Sigmoid colon (tissue), 7 donors: ENCODE measurements around the gene SNRNP200. TPM values are rescaled to one million over a fixed set of nuclear protein-coding genes. Genes with fewer than 3 reads are reported as not detected.

Experiments
- DNase-seq: peaks from one replicate; pipeline ENCODE4 v3.0.0-alpha.2; 2019
- H3K27ac ChIP-seq, 4 donors: fragments of 200-600 bp; sonication (generic); one replicate each; pipeline ENCODE4 v1.5.1; 2016 to 2019; ENCODE audit warnings: mild to moderate bottlenecking in 1 of 4
- H3K27me3 ChIP-seq, 3 donors: fragments of 200-600 bp; sonication (generic); one replicate each; pipeline ENCODE4 v1.5.1; 2019; ENCODE audit warnings: mild to moderate bottlenecking in 1 of 3
- H3K36me3 ChIP-seq, 4 donors: fragments of 200-600 bp; sonication (generic); one replicate each; pipeline ENCODE4 v1.5.1; 2016 to 2019
- H3K4me1 ChIP-seq, 4 donors: fragments of 200-600 bp; sonication (generic); one replicate each; pipeline ENCODE4 v1.5.1; 2017 to 2019
- H3K4me3 ChIP-seq, 4 donors: fragments of 200-600 bp; sonication (generic); one replicate each; pipeline ENCODE4 v1.5.1; 2017 to 2019; ENCODE audit warnings: mild to moderate bottlenecking in 2 of 4, moderate library complexity in 1 of 4
- H3K9me3 ChIP-seq, 4 donors: fragments of 200-600 bp in 3 of 4; sonication (generic) in 3 of 4; one replicate each; pipeline versions ENCODE4 v1.5.1 to v1.6.1; 2013 to 2019
- EP300 ChIP-seq, 4 donors: sonication (generic); formaldehyde crosslinking; IDR thresholded peaks; one replicate each; pipeline ENCODE4 v1.6.1; 2017; ENCODE audit warnings: antibody characterized with exemption in 4 of 4
- POLR2A ChIP-seq, 2 donors: fragments of 450-650 bp; IDR thresholded peaks; one replicate each; pipeline ENCODE4 v1.6.1; 2016; ENCODE audit warnings: antibody characterized with exemption in 2 of 2, mild to moderate bottlenecking in 2 of 2, moderate library complexity in 2 of 2
- POLR2AphosphoS5 ChIP-seq, 4 donors: sonication (generic); formaldehyde crosslinking; IDR thresholded peaks; one replicate each; pipeline ENCODE4 v1.6.1; 2017; ENCODE audit warnings: antibody characterized with exemption in 4 of 4
- WGBS, 2 donors: extraction: QIAGEN DNeasy Blood & Tissue Kit; methylation state at CpG; one replicate each; pipeline ENCODE4 v1.1.7; 2013; 5-methylcytosine and 5-hydroxymethylcytosine counted together
- intact Hi-C: fragments of 100-400 bp; cut with DNase I; formaldehyde crosslinking; loops from one replicate; pipeline ENCODE4 v1.15.1; 2023
- polyA plus RNA-seq, 3 donors: library from polyadenylated mRNA; stranded (reverse); fragments of 200-250 nt; gene quantifications; one replicate each; pipeline ENCODE4 v1.2.3, GENCODE V29; 2013
- total RNA-seq, 4 donors: library from RNA; depleted of rRNA; stranded (reverse); fragments of >200 nt; gene quantifications; one replicate each; pipeline ENCODE4 v1.1.0, GENCODE V29; 2016
- TF ChIP-seq, protein P1 (sequence below), 4 experiments: fragments of 450-650 bp in 3 of 4; fragments of 200-600 bp in 1 of 4; IDR thresholded peaks; one replicate each; pipeline ENCODE4 v1.5.1; 2016 to 2019; ENCODE audit warnings: antibody characterized with exemption in 4 of 4, mild to moderate bottlenecking in 3 of 4, moderate library complexity in 2 of 4
- donor health status: healthy with polysubstance abuse.
- donor health status: Bipolar disorder and iron deficiency.
- donor health status: healthy.

SNRNP200 gene
- total and polyA plus RNA-seq, 7 donors, result 26.8 to 86.5 (median 78.9) TPM

DNA sequence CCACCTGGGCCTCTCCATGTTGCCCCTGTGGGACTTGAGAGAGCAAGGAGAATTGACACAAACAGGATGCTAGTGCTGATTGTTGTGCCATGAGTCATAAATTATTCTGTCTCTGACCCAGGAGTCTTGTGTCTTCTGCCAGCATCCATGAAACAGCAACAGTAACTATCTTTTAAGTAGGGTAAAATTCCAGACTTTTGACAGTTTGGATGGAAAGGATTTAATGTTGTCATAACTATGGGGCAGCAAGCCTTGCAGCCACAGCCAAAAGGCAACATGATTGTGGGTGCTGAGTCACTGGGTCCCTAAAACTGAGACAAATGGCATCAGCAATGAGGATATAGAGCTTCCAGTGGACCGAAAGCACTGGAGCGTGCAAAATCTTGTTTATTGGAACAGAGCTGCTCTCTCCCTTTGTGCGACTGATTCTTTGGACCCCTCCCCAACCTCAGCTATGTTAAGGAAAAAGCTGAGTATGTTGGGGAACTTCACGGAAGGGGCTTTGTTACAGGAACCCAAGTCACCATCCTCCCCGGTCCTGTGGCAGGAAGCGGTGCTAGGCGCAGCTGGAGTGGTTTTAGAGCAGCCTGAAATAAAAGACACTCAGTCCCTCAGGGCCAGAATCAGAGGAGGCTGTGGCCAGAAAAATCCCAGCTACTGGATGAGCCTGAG, 10.2 kb upstream of the SNRNP200 start:
- no peak for DNase-seq
- H3K36me3 ChIP-seq, result no peaks in the 10 kb centered on the region
- intact Hi-C loops, result no loop called here
- peak overlapping the region in 1 of 4 donors; percentile 3 for H3K27ac ChIP-seq
- peaks cover 0 to 26% (median 17%) of the 10 kb centered on the region in 3 donors for H3K27me3 ChIP-seq
- 43 to 85% methylated on average over 7 of the region's 7 CpGs for WGBS, 2 donors
- H3K9me3 ChIP-seq, result no peaks in the 10 kb centered on the region
- no peak for TF ChIP-seq POLR2A (IDR thresholded peaks at IDR 0.05)
- TF ChIP-seq EP300 (IDR thresholded peaks at IDR 0.05), result no peak
- TF ChIP-seq, protein P1, sequence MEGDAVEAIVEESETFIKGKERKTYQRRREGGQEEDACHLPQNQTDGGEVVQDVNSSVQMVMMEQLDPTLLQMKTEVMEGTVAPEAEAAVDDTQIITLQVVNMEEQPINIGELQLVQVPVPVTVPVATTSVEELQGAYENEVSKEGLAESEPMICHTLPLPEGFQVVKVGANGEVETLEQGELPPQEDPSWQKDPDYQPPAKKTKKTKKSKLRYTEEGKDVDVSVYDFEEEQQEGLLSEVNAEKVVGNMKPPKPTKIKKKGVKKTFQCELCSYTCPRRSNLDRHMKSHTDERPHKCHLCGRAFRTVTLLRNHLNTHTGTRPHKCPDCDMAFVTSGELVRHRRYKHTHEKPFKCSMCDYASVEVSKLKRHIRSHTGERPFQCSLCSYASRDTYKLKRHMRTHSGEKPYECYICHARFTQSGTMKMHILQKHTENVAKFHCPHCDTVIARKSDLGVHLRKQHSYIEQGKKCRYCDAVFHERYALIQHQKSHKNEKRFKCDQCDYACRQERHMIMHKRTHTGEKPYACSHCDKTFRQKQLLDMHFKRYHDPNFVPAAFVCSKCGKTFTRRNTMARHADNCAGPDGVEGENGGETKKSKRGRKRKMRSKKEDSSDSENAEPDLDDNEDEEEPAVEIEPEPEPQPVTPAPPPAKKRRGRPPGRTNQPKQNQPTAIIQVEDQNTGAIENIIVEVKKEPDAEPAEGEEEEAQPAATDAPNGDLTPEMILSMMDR (IDR thresholded peaks at IDR 0.05), result no peak
- TF ChIP-seq POLR2AphosphoS5 (IDR thresholded peaks at IDR 0.05), result no peak
- no peaks in the 10 kb centered on the region for H3K4me1 ChIP-seq
- no peak overlapping the region for H3K4me3 ChIP-seq

- H3K4me1 ChIP-seq, result no peaks in the 10 kb centered on the region
- H3K36me3 ChIP-seq, result no peaks in the 10 kb centered on the region
- no peak overlapping the region for H3K27ac ChIP-seq
- TF ChIP-seq EP300 (IDR thresholded peaks at IDR 0.05) (no peak), POLR2AphosphoS5 (IDR thresholded peaks at IDR 0.05) (no peak), POLR2A (IDR thresholded peaks at IDR 0.05) (no peak)
- TF ChIP-seq, protein P1 (IDR thresholded peaks at IDR 0.05), result no peak
- 76 to 85% methylated on average over 3 of the region's 3 CpGs for WGBS, 2 donors
- no peak overlapping the region for H3K4me3 ChIP-seq
- no peak for DNase-seq
- no peaks in the 10 kb centered on the region for H3K9me3 ChIP-seq
- intact Hi-C loops, result no loop called here
- peaks cover 0 to 21% (median 12%) of the 10 kb centered on the region in 3 donors for H3K27me3 ChIP-seq
Observed at GRCh38 chr2:96315005-96315399, 9.7 kb upstream of the SNRNP200 start.

DNA sequence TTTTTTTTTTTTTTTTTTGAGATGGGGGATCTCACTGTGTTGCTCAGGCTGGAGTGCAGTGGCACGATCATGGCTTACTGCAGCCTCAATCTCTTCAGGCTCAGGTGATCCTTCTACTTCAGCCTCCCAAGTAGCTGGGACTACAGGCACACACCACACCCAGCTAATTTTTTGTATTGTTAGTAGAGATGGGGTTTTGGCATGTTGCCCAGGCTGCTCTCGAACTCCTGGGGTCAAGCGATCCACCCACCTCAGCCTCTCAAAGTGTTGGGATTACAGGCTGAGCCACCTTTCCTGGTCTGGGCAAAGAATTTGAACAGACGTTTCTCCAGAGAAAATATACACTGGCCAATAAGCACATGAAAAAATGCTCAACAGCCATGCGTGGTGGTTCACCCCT, 2.9 kb upstream of the SNRNP200 start:
- Histone ChIP-seq H3K27me3 (no peaks in the 10 kb centered on the region), H3K36me3 (peaks cover 0 to 2% (median under 1%) of the 10 kb centered on the region in 4 donors), H3K9me3 (no peaks in the 10 kb centered on the region), H3K4me1 (peaks cover 0 to 25% (median 15%) of the 10 kb centered on the region in 4 donors), H3K4me3 (no peak overlapping the region), H3K27ac (no peak overlapping the region)
- no peak for TF ChIP-seq EP300 (IDR thresholded peaks at IDR 0.05)
- TF ChIP-seq POLR2A (IDR thresholded peaks at IDR 0.05), result no peak
- no peak for TF ChIP-seq POLR2AphosphoS5 (IDR thresholded peaks at IDR 0.05)
- TF ChIP-seq, protein P1 (IDR thresholded peaks at IDR 0.05), result no peak
- WGBS, 2 donors, result 82 to 93% methylated on average over 5 of the region's 5 CpGs
- intact Hi-C loops, result no loop called here
- no peak for DNase-seq

- TF ChIP-seq POLR2A (IDR thresholded peaks at IDR 0.05) (no peak), EP300 (IDR thresholded peaks at IDR 0.05) (no peak), POLR2AphosphoS5 (IDR thresholded peaks at IDR 0.05) (no peak)
- TF ChIP-seq, protein P1 (IDR thresholded peaks at IDR 0.05), result no peak
- no peak for DNase-seq
- Histone ChIP-seq H3K27ac (peak overlapping the region in 3 of 4 donors; percentile 84 to 88 (median 85)), H3K4me1 (peaks cover 0 to 39% (median 15%) of the 10 kb centered on the region in 4 donors), H3K27me3 (no peaks in the 10 kb centered on the region), H3K36me3 (peaks cover 19 to 20% (median 19%) of the 10 kb centered on the region in 4 donors), H3K9me3 (no peaks in the 10 kb centered on the region), H3K4me3 (peak overlapping the region in 3 of 4 donors; percentile 79 to 90 (median 84))
- 87 to 89% methylated on average over 3 of the region's 3 CpGs for WGBS, 2 donors
- intact Hi-C loops, result no loop called here
Observed at GRCh38 chr2:96306370-96306769, 1.0 kb upstream of the SNRNP200 start.
